HG03196 (cell line): ENCODE results near the gene HOXB4.
"Not testable (repeated sequence)": the region's sequence is repeated elsewhere in the genome, so short reads cannot be mapped to it uniquely, and the experiment has no call there.

Experiments used
- ATAC-seq: cut with Tn5 transposase; IDR thresholded peaks from one replicate; pipeline ENCODE4 v1.9.1; 2021; ENCODE audit not compliant: unreplicated experiment

The HOXB4 gene

DNA sequence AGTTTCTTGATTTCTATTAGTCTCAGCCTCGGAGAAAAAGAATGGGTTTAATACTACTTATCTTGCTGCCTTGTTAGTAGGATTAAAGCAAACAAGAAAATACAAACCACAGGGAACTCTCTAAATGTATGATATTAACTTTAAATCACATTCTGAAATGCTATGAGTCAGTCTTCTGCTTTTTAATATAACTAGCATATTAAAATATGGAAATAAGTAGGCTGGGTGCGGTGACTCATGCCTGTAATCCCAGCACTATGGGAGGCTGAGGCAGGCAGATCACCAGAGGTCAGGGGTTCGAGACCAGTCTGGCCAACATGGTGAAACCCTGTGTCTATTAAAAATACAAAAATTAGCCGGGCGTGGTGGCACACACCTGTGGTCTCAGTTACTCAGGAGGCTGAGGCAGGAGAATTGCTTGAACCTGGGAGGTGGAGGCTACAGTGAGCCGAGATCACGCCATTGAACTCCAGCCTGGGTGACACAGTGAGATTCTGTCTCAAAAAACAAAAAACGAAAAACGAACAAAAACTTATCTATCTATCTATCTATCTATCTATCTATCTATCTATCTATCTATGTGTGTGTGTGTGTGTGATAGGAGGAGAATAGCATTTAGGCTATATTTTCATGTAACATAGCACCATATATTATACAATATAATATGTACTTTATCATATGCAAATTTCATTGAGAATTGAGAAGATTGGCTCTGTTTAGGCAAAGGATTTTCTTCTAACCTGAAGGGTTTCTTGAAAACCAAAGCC is 42.2 kb downstream of the HOXB4 start:
- ATAC-seq: not testable (repeated sequence)

DNA sequence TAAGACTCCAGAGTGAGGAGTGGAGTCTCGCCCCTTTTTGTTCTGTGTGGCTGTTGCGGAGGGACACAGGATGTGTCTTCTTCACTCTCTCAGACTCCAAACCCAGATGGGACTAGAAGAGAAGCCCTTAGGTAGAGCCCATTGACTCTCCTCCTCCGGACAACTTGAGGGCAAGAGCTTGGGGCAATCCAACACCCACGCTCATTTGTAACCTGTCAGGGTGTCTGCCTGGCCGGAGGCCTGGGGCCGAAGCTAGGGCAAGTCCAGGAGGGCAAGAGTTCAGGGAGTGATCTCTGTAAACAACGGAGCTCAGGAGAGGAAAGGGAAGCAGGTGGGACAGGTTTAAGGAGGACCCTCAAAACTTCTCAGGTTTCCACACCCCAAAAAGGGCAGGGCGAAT is 45.9 kb downstream of the HOXB4 start:
- ATAC-seq: no peak

DNA sequence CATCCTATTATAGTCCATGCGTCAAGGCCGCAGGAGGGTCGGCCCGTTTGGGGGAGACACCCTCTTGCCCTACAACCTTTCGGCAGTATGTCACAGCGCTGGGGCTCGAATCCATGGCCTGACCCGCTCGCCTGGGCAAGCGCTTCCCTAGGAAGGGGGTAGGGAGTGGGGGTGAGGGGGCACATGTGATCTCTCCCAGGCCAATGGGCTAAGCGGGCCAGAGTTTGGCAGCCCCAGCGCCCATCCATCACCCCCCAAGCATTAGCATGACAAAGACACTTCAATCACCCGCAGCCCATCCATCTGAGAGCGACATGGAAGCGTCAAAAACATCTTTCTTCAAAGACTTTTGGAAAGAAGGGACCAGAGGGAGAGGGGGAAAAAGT is 47.3 kb downstream of the HOXB4 start, which contains the start of gene HOXB1:
HOXB1 (minus strand) TSS at position 125 of the 386 bp plus-strand sequence; CDS start at position 18, 107 bp downstream.
- ATAC-seq: no peak

GRCh38 chr17:48530208-48530886 is 47.8 kb downstream of the HOXB4 start:
- no peak for ATAC-seq

DNA sequence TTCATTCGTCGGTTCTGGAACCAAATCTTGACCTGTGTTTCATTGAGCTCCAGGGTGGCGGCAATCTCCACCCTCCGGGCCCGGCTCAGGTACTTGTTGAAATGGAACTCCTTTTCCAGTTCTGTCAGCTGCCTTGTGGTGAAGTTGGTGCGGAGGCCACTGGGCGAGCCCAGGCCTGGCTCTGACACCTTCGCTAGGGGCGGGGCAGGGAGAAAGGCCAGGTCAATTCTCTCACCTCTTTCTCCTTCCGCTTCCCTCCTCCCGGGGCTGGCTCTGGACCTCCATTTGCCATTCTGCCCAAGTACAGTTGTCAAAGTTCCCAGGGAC is 48.5 kb downstream of the HOXB4 start:
- no peak for ATAC-seq

GRCh38 chr17:48528936-48529682 is 49.0 kb downstream of the HOXB4 start:
- no peak for ATAC-seq

GRCh38 chr17:48528153-48528935 is 49.8 kb downstream of the HOXB4 start:
- no peak for ATAC-seq

DNA sequence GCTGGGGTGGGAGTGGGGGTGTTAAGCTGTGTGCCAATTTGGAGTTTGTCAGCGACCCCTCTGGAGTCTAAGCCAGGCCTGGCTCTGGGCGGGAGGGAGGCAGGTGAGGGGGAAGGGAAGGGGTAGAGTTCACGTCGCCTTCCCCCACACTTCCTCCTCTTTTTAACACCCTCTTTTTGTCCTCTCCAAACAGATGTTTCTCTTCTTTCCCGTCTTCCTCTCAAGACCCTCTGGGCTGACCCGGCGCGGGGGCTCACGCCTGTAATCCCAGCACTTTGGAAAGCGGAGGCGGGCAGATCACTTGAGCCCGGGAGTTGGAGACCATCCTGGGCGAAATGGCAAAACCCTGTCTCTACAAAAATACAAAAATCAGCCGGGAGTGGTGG is 50.6 kb downstream of the HOXB4 start:
- ATAC-seq: no peak

GRCh38 chr17:48526608-48527546 is 51.3 kb downstream of the HOXB4 start:
- no peak for ATAC-seq
